ENCODE results near the gene MEST.
"Not testable (repeated sequence)": the region's sequence is repeated elsewhere in the genome, so short reads cannot be mapped to it uniquely, and the experiment has no call there.

MEST gene

GRCh38 chr7:130485734-130486113 lies 6.2 kb upstream of the MEST start:
- no peak for DNase-seq (ENCODE audit: low spot score)

- DNase-seq (ENCODE audit: low spot score), result peak; percentile 85
Measured at GRCh38 chr7:130486114-130486953, 5.6 kb upstream of the MEST start.

DNA sequence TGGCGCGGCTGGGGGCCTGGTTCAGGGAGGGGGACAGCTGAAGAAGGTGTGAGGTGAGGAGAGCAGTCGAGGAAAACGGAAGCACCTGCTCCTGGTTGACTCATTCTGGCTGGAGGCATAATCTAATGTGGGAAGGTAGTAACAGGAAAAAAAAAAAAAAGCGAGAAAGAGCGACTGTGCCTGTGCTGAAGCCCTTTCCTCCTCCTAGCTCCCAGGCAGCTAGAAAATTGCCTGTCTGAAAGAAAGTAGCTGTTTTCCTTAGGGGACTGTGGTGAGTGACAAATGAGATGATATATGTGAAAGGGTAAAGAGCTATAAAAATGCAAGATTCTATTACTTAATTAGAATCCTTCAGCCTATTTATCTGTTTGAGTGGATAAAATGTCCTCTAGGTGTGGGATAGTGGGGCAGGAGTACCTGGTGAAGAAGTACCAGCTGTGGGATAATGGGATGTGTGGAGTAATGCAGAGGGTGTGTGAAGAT lies 4.9 kb upstream of the MEST start:
- no peak for DNase-seq (ENCODE audit: low spot score)

DNA sequence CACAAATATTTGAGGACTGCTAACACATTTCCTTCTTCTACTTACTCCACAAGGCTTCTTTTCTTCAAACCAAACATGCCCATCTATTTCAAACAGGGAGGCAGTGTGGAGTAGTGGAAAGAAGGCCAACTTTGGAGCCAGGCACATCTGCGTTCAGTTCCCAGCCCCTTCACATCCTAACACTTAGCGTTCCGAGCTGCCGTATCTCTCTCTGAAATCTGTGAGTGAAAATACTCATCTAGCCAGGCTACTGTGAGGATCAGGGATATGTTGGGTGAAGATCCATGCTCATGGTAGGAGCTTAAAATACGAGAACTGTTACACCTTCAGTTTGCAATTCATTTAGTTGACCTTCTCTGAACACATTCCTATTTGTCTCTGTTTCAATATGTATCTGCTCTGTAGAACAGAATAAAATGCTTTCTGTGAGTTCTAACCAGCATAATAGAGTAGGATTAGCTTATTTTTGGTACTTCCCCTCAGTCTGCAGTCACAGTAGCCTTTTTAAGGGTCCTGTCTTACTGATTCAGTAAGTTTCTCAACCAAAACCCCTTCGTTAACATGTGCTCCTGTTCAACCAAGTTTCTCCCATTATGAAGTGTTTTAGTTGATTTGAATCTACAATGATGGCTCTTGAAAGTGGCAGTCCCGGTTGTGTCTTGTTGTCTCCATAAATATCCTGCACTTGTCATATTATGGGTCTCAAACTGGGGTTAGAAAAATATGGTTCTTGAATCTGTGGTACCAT lies 3.3 kb upstream of the MEST start:
- no peak for DNase-seq (ENCODE audit: low spot score)

DNA sequence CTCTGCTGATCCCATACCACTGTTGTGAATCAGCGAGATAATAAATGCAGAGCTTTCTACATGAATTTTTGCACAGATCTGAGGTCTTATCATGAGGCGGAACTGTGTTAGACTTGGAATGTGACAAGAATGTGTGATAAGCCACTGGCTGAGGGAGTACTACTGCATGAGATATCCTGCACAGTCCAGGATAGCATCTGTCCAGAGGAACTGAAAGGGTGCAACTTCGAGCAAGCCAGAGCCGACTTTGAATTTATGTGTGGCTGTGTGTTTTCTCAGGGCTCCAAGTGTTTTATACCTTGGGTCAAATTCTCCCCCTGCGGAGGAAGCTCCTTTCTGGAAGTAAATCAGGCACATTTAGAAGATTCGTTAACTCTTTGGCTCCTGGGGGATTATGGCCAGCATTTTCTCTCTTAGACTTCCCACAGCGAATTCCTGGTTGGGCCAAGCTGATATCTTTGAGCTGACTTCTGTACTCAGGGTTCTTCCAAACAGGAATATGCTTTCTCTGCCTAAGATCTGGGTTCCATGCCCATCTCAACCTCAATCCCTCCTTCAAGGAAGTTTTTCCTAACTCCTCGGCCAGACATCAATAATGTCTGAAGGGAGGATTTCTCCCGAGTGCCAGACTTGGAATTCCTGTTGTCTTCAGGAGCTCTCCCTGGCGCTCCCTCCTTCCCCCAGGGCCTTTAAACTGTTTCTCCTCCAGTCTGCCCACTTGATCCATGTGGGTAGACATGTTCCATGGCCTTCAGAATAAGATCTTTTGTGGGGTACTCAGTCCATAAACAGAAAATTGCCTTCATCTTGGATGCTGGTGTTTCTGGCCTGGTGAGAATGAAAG lies 2.5 kb upstream of the MEST start:
- no peak for DNase-seq (ENCODE audit: low spot score)

DNA sequence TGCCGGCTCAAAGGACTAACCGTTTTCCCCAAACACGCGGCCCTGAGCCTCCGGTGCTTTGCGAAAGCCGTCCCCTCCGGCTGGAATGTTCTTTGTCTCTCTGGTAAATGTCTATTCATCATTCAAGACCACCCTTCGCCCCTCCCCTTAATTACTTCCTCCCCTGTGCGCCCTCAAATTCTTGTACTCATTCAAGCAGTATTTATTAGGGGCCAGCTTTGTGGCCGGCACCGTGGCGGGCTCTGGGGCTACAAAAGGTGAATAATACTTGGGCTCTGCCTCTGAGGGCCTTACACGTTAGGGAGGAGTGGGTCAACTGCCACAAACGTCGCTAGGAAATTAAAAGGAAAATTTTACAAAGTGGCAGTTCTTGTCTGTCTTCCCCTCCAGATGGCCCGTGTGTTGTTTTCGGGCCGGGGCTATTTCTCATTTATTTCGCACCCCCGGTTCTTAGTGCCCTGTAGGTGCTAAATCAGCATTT lies 1.5 kb upstream of the MEST start:
- DNase-seq (ENCODE audit: low spot score), result no peak

GRCh38 chr7:130490888-130491804 lies 739 bp upstream of the MEST start:
- peak; percentile 62 for DNase-seq (ENCODE audit: low spot score)

DNA sequence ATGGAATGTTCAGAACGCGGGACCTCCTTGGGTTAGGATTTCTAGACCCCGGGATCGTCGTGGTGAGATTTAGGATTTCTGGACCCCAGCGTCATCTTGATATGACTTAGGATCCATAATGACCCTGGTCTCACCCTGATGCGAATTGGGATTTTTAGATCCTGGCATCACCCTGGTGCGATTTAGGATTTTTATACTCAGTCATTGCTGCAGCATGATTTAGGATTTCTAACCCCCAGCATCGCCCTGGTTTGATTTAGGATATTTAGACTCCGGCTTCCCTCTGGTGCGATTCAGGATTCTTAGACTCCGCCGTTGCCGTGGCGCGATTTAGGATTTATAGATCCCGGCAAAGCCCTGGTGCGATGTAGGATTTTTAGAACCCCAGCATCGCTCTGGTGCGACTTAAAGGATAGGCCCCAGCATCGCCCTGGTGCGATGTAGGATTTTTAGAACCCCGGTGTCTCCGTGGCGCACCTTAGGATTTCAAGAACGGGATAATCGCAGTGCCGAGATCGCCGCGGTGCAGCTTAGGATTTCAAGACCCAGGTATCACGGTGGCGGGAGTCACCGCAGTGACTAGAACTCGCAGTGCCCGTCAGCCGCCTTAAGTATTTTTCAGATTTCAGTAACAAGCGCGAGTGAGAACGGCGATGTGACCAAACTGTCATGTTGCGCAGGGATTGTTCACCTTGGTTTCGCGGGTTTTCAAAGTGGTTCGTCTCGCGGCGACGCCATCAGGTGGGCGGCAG lies 814 bp downstream of the MEST start:
- no peak for DNase-seq (ENCODE audit: low spot score)

GRCh38 chr7:130493275-130493873 lies 1.5 kb downstream of the MEST start:
- no peak for DNase-seq (ENCODE audit: low spot score)

- no peak for DNase-seq (ENCODE audit: low spot score)
Measured at GRCh38 chr7:130494431-130494858, 2.6 kb downstream of the MEST start.

DNA sequence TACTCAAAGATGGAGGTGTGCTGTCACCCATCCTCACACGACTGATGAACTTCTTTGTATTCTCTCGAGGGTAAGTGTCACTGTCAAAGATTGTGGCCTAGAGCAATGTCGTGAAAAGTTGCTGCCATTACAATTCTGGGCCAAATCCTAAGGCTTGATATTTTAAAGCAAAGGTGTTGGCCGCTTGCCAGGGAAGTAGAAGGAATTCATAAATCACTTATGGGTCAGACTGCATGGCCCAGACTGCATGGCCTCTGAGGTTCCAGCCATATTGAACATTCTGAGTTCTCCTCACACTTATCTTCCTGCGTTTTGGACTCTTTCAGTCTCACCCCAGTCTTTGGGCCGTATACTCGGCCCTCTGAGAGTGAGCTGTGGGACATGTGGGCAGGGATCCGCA lies 8.6 kb downstream of the MEST start:
- no peak for DNase-seq (ENCODE audit: low spot score)

DNA sequence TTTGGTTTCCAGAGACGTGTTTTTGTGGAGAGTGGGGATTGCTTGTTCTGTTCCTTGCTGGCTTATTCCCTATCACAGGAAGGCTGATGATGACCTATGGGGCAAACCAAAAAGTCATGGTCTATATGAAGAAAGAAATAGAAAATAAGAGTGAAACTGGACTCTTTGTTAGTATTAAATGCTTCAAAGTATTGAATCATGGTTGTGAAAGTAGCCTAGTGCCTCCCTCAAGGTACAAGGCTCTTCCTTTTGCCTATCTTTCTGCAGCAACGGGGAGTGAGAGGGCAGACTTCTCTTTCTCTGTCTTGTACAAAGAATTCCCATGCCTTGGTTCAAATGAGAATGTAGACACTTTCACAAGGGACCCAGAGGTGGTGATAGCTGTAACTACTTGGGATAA lies 9.0 kb downstream of the MEST start:
- no peak for DNase-seq (ENCODE audit: low spot score)

DNA sequence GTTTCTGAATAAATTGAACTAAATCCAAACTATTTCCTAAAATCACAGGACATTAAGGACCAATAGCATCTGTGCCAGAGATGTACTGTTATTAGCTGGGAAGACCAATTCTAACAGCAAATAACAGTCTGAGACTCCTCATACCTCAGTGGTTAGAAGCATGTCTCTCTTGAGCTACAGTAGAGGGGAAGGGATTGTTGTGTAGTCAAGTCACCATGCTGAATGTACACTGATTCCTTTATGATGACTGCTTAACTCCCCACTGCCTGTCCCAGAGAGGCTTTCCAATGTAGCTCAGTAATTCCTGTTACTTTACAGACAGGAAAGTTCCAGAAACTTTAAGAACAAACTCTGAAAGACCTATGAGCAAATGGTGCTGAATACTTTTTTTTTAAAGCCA lies 13.9 kb downstream of the MEST start:
- DNase-seq (ENCODE audit: low spot score), result no peak

DNA sequence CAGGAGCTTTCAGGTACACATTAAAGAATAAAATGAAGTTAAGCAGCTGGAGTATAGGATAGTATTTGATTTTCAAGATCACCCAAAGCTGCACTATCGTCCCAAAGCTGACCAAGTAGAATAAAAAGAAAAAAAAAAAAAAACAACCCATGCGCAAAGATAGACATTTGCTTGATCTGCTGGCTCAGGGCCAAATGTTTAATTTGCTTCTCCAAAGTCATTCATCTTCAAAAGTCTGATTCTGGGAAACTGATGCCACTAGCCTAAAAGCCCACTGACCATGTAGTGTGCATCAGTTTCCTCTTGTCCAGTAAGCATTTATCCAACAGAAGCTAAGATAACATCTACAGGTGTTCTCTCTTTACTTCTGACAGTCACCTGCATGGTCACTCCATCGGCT lies 14.5 kb downstream of the MEST start:
- DNase-seq (ENCODE audit: low spot score), result no peak

- DNase-seq (ENCODE audit: low spot score), result not testable (repeated sequence)
Measured at GRCh38 chr7:130512038-130512437, 20.2 kb downstream of the MEST start.

DNA sequence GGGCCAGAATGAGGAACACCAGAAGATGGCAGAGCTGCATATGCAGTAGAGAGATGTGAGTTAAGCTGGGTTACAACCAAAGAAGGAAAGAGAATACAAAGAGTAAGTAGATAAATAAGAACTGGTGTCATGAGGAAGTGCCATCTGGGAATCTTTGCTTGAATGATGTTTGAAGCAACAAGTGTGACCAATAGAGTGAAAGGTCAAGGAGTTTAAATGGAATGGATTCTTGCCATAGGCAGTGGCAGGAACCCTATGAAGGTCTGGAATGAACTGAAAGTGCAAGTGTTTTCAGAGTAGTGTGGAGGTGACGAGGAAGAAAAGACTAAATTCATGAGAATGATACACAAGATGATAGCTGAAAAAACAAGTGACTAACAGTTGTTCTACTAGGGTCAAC lies 21.6 kb downstream of the MEST start:
- no peak for DNase-seq (ENCODE audit: low spot score)

- DNase-seq (ENCODE audit: low spot score), result no peak
Measured at GRCh38 chr7:130515315-130516040, 23.6 kb downstream of the MEST start.

- DNase-seq (ENCODE audit: low spot score), result no peak
Measured at GRCh38 chr7:130521258-130521951, 29.5 kb downstream of the MEST start.

All from HuH-7 (cell line).